GM19372 (cell line): Measurements from ENCODE around the gene C1orf50.
"Not testable (repeated sequence)": the region's sequence is repeated elsewhere in the genome, so short reads cannot be mapped to it uniquely, and the experiment has no call there.

Source experiments
- ATAC-seq: cut with Tn5 transposase; IDR thresholded peaks from one replicate; pipeline ENCODE4 v1.9.1; 2021; ENCODE audit warnings: mild to moderate bottlenecking, low read depth, moderate library complexity; ENCODE audit not compliant: unreplicated experiment

C1orf50 gene

GRCh38 chr1:42766741-42767509 is at the start of gene C1orf50, which contains the start of gene P3H1:
Gene C1orf50 (plus strand): TSS chr1:42767249. CDS start chr1:42767312, 63 bp downstream.
Gene P3H1 (minus strand): TSS chr1:42767028. CDS start chr1:42766971, 57 bp downstream.
- peak; percentile 87 for ATAC-seq

GRCh38 chr1:42720868-42721267 is 46.2 kb upstream of the C1orf50 start:
- ATAC-seq, result no peak

GRCh38 chr1:42721926-42722325 is 45.1 kb upstream of the C1orf50 start:
- ATAC-seq, result no peak

- not testable (repeated sequence) for ATAC-seq
Observed at GRCh38 chr1:42722403-42722802, 44.6 kb upstream of the C1orf50 start.

- no peak for ATAC-seq
Observed at GRCh38 chr1:42723511-42723910, 43.5 kb upstream of the C1orf50 start.

GRCh38 chr1:42725820-42726219 is 41.2 kb upstream of the C1orf50 start:
- ATAC-seq, result not testable (repeated sequence)

- ATAC-seq, result no peak
Observed at GRCh38 chr1:42730002-42730401, 37.0 kb upstream of the C1orf50 start.

- ATAC-seq, result no peak
Observed at GRCh38 chr1:42730988-42731387, 36.1 kb upstream of the C1orf50 start.

- no peak for ATAC-seq
Observed at GRCh38 chr1:42731585-42731984, 35.5 kb upstream of the C1orf50 start.

GRCh38 chr1:42732126-42732680 is 34.8 kb upstream of the C1orf50 start:
- no peak for ATAC-seq

- no peak for ATAC-seq
Observed at GRCh38 chr1:42733415-42734200, 33.4 kb upstream of the C1orf50 start.

GRCh38 chr1:42734201-42735035 is 32.6 kb upstream of the C1orf50 start:
- ATAC-seq, result no peak

- ATAC-seq, result no peak
Observed at GRCh38 chr1:42735056-42735455, 32.0 kb upstream of the C1orf50 start.

GRCh38 chr1:42735477-42736105 is 31.5 kb upstream of the C1orf50 start:
- ATAC-seq, result no peak

- ATAC-seq, result no peak
Observed at GRCh38 chr1:42736152-42736551, 30.9 kb upstream of the C1orf50 start.

- ATAC-seq, result no peak
Observed at GRCh38 chr1:42736571-42737200, 30.4 kb upstream of the C1orf50 start.

GRCh38 chr1:42737257-42737656 is 29.8 kb upstream of the C1orf50 start:
- no peak for ATAC-seq

- ATAC-seq, result no peak
Observed at GRCh38 chr1:42737986-42738677, 28.9 kb upstream of the C1orf50 start.

- no peak for ATAC-seq
Observed at GRCh38 chr1:42738678-42739226, 28.3 kb upstream of the C1orf50 start.
